GM20000 (cell line): ENCODE results near the gene CMYA5.

ENCODE experiments used
- DNase-seq: peaks from one replicate; pipeline ENCODE4 v3.0.0; 2012; ENCODE audit warnings: low spot score
- CTCF ChIP-seq: IDR thresholded peaks from 2 replicates; pipeline ENCODE4 v1.5.1; 2012; ENCODE audit warnings: mild to moderate bottlenecking, control low read depth; ENCODE audit errors: extremely low read depth, missing control alignments

The CMYA5 gene

GRCh38 chr5:79694183-79694582 lies 4.5 kb downstream of the CMYA5 start:
- DNase-seq, result no peak
- no peak for TF ChIP-seq CTCF

GRCh38 chr5:79694652-79695051 lies 5.0 kb downstream of the CMYA5 start:
- DNase-seq, result no peak
- TF ChIP-seq CTCF, result no peak

GRCh38 chr5:79695526-79695925 lies 5.9 kb downstream of the CMYA5 start:
- TF ChIP-seq CTCF, result no peak

GRCh38 chr5:79697222-79698170 lies 7.9 kb downstream of the CMYA5 start:
- TF ChIP-seq CTCF, result no peak
- peak; percentile 38 for DNase-seq

More at GRCh38 chr5:79695526-79695925, 5.9 kb downstream of the CMYA5 start:
- no peak for DNase-seq

- TF ChIP-seq CTCF, result no peak
- DNase-seq, result peak; percentile 68
Measured at GRCh38 chr5:79699763-79700400, 10.2 kb downstream of the CMYA5 start.

GRCh38 chr5:79702606-79703380 lies 13.2 kb downstream of the CMYA5 start:
- DNase-seq, result peak; percentile 48
- TF ChIP-seq CTCF, result peak; percentile 54

- DNase-seq, result no peak
- TF ChIP-seq CTCF, result no peak
Measured at GRCh38 chr5:79703381-79703645, 13.7 kb downstream of the CMYA5 start.
